Endodermal cell (in vitro differentiated cells): Measurements from ENCODE around the gene USP33. TPM values are rescaled to one million over a fixed set of nuclear protein-coding genes. Genes with fewer than 3 reads are reported as not detected.

ENCODE experiments used
- DNase-seq: peaks from one replicate; pipeline ENCODE4 v3.0.0-alpha.2; 2017
- H3K27ac ChIP-seq: 2 replicates; pipeline ENCODE4 v1.5.1; 2013; ENCODE audit warnings: mild to moderate bottlenecking, low read depth, low read length, moderate library complexity
- H3K27me3 ChIP-seq: 2 replicates; pipeline ENCODE4 v1.6.1; 2013; ENCODE audit warnings: mild to moderate bottlenecking, low read length, moderate library complexity; ENCODE audit not compliant: insufficient read depth, control insufficient read depth, poor library complexity, severe bottlenecking
- H3K36me3 ChIP-seq: 2 replicates; pipeline ENCODE4 v1.7.0; 2013; ENCODE audit warnings: mild to moderate bottlenecking, low read length, moderate library complexity; ENCODE audit not compliant: control insufficient read depth, insufficient read depth
- H3K4me1 ChIP-seq: one replicate; pipeline ENCODE4 v1.7.0; 2013; ENCODE audit warnings: low read length; ENCODE audit not compliant: control insufficient read depth, insufficient read depth
- H3K4me3 ChIP-seq: 2 replicates; pipeline ENCODE4 v1.5.1; 2013; ENCODE audit warnings: mild to moderate bottlenecking, low read length, moderate library complexity
- H3K9ac ChIP-seq: 2 replicates; pipeline ENCODE4 v1.6.1; 2013; ENCODE audit warnings: mild to moderate bottlenecking, low read length, moderate library complexity; ENCODE audit not compliant: poor library complexity, severe bottlenecking; ENCODE audit errors: extremely low read depth
- H3K9me3 ChIP-seq: 2 replicates; pipeline ENCODE4 v1.6.1; 2013; ENCODE audit warnings: mild to moderate bottlenecking, low read length, moderate library complexity; ENCODE audit not compliant: control insufficient read depth
- H3K27ac Mint-ChIP-seq: 2 replicates; pipeline ENCODE4 v1.8.0; 2020; ENCODE audit warnings: mixed read lengths
- H3K27me3 Mint-ChIP-seq: 2 replicates; pipeline ENCODE4 v1.8.0; 2021; ENCODE audit warnings: mild to moderate bottlenecking, mixed read lengths; ENCODE audit not compliant: insufficient read depth
- H3K36me3 Mint-ChIP-seq: 2 replicates; pipeline ENCODE4 v1.8.0; 2020; ENCODE audit warnings: low read depth, mixed read lengths
- H3K4me1 Mint-ChIP-seq: 2 replicates; pipeline ENCODE4 v1.8.0; 2020; ENCODE audit warnings: mixed read lengths
- H3K4me3 Mint-ChIP-seq: 2 replicates; pipeline ENCODE4 v1.8.0; 2020; ENCODE audit warnings: mild to moderate bottlenecking, moderate library complexity, mixed read lengths
- H3K9me3 Mint-ChIP-seq: 2 replicates; pipeline ENCODE4 v1.8.0; 2020; ENCODE audit warnings: mild to moderate bottlenecking, mixed read lengths
- WGBS, 2 experiments: methylation state at CpG; one replicate each; pipeline versions ENCODE4 v1.1.5 to v1.1.7; 2013; ENCODE audit warnings: missing lambda C conversion rate in 2 of 2, mixed read lengths in 1 of 2; ENCODE audit not compliant: insufficient coverage in 1 of 2, insufficient read length in 1 of 2; 5-methylcytosine and 5-hydroxymethylcytosine counted together
- total RNA-seq, 2 donors: library from RNA; stranded (reverse); fragmentation: NEBNext Ultra II Directional in 1 of 2; extraction: Animal tissue kit (Norgen Biotek cat#: 25700) in 1 of 2; gene quantifications; 2 replicates in 1 of 2; 3 replicates in 1 of 2; pipeline ENCODE4 v1.2.1, GENCODE V29; 2021
- TF ChIP-seq, protein P1 (sequence below): fragments of 200-600 bp; sonication (generic); conservative IDR thresholded peaks from 2 replicates; pipeline ENCODE4 v1.5.0; 2021; ENCODE audit warnings: antibody characterized with exemption, mild to moderate bottlenecking

Gene USP33
- total RNA-seq, 2 donors from 2014 or later = 61.8 to 67.6 TPM

DNA sequence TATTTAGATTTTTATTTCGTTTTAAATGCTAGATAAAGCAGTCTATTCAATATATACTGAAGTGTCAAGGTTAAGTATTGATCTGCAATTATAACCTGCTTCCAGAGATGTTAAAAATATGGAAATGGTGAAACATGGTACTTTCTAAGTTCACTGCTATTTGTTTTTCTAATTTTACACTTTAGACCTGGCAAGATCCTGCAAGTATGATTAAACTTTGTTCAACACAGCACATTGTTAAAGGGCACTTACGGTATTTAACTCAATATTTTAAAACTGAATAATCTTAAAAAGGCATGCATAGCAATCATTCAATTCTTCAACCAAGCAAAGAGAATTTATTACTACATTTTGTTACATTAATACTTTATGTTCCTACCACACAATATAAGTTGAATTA lies 41.5 kb downstream of the USP33 start:
- Mint-ChIP-seq H3K36me3 (peaks cover 72% of the 10 kb centered on the region), H3K27ac (no peak overlapping the region), H3K27me3 (no peaks in the 10 kb centered on the region), H3K9me3 (peaks cover 13% of the 10 kb centered on the region), H3K4me1 (no peaks in the 10 kb centered on the region), H3K4me3 (no peak overlapping the region)
- H3K27me3 ChIP-seq = no peaks in the 10 kb centered on the region
- no peak overlapping the region for H3K27ac ChIP-seq
- TF ChIP-seq, protein P1, sequence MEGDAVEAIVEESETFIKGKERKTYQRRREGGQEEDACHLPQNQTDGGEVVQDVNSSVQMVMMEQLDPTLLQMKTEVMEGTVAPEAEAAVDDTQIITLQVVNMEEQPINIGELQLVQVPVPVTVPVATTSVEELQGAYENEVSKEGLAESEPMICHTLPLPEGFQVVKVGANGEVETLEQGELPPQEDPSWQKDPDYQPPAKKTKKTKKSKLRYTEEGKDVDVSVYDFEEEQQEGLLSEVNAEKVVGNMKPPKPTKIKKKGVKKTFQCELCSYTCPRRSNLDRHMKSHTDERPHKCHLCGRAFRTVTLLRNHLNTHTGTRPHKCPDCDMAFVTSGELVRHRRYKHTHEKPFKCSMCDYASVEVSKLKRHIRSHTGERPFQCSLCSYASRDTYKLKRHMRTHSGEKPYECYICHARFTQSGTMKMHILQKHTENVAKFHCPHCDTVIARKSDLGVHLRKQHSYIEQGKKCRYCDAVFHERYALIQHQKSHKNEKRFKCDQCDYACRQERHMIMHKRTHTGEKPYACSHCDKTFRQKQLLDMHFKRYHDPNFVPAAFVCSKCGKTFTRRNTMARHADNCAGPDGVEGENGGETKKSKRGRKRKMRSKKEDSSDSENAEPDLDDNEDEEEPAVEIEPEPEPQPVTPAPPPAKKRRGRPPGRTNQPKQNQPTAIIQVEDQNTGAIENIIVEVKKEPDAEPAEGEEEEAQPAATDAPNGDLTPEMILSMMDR = no peak
- H3K9ac ChIP-seq = no peak overlapping the region
- H3K4me1 ChIP-seq = no peaks in the 10 kb centered on the region
- 100% methylated on average over 2 of the region's 2 CpGs; no CpG with 5 or more reads in 1 of the 2 experiments for WGBS, 2 experiments
- no peak overlapping the region for H3K4me3 ChIP-seq
- H3K36me3 ChIP-seq = peaks cover 83% of the 10 kb centered on the region
- peaks cover 14% of the 10 kb centered on the region for H3K9me3 ChIP-seq
- DNase-seq = no peak

DNA sequence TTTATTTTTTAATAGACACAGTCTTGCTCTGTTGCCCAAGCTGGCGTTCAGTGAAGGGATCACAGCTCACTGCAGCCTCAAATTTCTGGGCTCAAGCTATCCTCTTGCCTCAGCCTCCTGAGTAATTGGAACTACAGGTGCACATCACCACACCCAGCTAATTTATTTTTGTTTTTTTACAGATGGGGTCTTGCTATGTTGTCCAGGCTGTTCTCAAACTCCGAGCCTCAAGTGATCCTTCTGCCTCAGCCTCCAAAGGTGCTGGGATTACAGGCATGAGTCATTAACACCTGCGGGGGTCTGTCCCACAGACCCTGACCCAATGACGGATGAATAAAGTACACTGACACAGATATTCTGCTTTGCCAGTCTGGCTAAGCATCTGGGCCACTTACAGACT lies 43.6 kb downstream of the USP33 start:
- peaks cover 14% of the 10 kb centered on the region for H3K9me3 ChIP-seq
- no peak overlapping the region for H3K9ac ChIP-seq
- peaks cover 13% of the 10 kb centered on the region for H3K9me3 Mint-ChIP-seq
- no peak overlapping the region for H3K4me3 Mint-ChIP-seq
- TF ChIP-seq, protein P1 = no peak
- H3K27ac Mint-ChIP-seq = no peak overlapping the region
- H3K27me3 Mint-ChIP-seq = no peaks in the 10 kb centered on the region
- WGBS, 2 experiments = 95% methylated on average over 4 of the region's 4 CpGs
- H3K27ac ChIP-seq = no peak overlapping the region
- no peaks in the 10 kb centered on the region for H3K4me1 Mint-ChIP-seq
- H3K4me3 ChIP-seq = no peak overlapping the region
- peaks cover 82% of the 10 kb centered on the region for H3K36me3 ChIP-seq
- H3K4me1 ChIP-seq = no peaks in the 10 kb centered on the region
- no peaks in the 10 kb centered on the region for H3K27me3 ChIP-seq
- H3K36me3 Mint-ChIP-seq = peaks cover 65% of the 10 kb centered on the region
- no peak for DNase-seq

DNA sequence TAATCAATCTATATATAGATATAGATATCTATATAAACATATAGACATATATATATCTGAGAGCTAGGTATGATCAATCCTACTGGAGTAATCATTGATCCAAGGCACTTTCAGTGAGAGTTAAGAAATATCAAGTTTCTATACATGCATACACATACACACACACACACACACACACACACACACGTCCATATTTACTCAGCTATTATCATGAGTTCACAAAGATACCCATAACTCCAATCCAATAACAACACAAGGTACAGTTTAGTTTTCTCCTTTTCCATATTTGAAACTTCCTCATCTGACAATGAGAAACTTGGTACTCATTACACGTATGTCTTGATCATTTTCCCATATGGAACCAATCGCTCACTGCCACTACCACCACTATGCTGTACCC lies 49.9 kb downstream of the USP33 start:
- WGBS, 2 experiments = 91 to 94% methylated on average over 3 of the region's 3 CpGs
- no peak overlapping the region for H3K9ac ChIP-seq
- no peaks in the 10 kb centered on the region for H3K27me3 ChIP-seq
- DNase-seq = no peak
- no peak overlapping the region for H3K27ac ChIP-seq
- Mint-ChIP-seq H3K4me3 (no peak overlapping the region), H3K27me3 (no peaks in the 10 kb centered on the region), H3K36me3 (peaks cover 43% of the 10 kb centered on the region), H3K9me3 (no peaks in the 10 kb centered on the region), H3K4me1 (no peaks in the 10 kb centered on the region), H3K27ac (no peak overlapping the region)
- H3K4me3 ChIP-seq = no peak overlapping the region
- TF ChIP-seq, protein P1 = no peak
- no peaks in the 10 kb centered on the region for H3K4me1 ChIP-seq
- no peaks in the 10 kb centered on the region for H3K9me3 ChIP-seq
- peaks cover 70% of the 10 kb centered on the region for H3K36me3 ChIP-seq
